Pancreas (tissue), 10 donors: ENCODE results near the gene APBB1IP. TPM values are rescaled to one million over a fixed set of nuclear protein-coding genes. Genes with fewer than 3 reads are reported as not detected.

ENCODE experiments used
- ATAC-seq, 4 donors: fragments of 200-7000 bp; cut with Tn5 transposase; one replicate each; pipeline versions ENCODE4 v1.8.0 to v1.9.1; 2020; ENCODE audit warnings: mild to moderate bottlenecking in 4 of 4, moderate library complexity in 4 of 4
- DNase-seq, 6 donors: peaks; one replicate each; pipeline ENCODE4 v3.0.0-alpha.2; 2020
- FAIRE-seq: peaks from 2 replicates; lab custom pipeline; 2012; peaks lifted over from hg19 to GRCh38; lab: Jason Lieb, UNC
- H3K27ac ChIP-seq, 4 donors: fragments of 200-600 bp; sonication (generic); 1 replicate in 3 of 4; 2 replicates in 1 of 4; pipeline versions ENCODE4 v1.5.0 to v1.8.0; 2020
- H3K27me3 ChIP-seq, 4 donors: fragments of 200-600 bp; one replicate each; pipeline ENCODE4 v1.8.0; 2021
- H3K36me3 ChIP-seq, 3 donors: fragments of 200-600 bp; sonication (generic) in 1 of 3; one replicate each; pipeline versions ENCODE4 v1.5.0 to v1.8.0; 2020 to 2021
- H3K4me1 ChIP-seq, 3 donors: fragments of 200-600 bp; one replicate each; pipeline ENCODE4 v1.8.0; 2021
- H3K4me3 ChIP-seq, 4 donors: fragments of 200-600 bp; sonication (generic) in 2 of 4; one replicate each; pipeline versions ENCODE4 v1.5.0 to v1.8.0; 2020 to 2021
- H3K9me3 ChIP-seq, 4 donors: fragments of 200-600 bp; one replicate each; pipeline ENCODE4 v1.8.0; 2021
- CTCF ChIP-seq, 4 donors: fragments of 200-600 bp; sonication (generic) in 3 of 4; IDR thresholded peaks; one replicate each; pipeline versions ENCODE4 v1.5.0 to v1.8.0; 2021; ENCODE audit warnings: antibody characterized with exemption in 4 of 4
- WGBS, 2 donors: extraction: QIAGEN DNeasy Blood & Tissue Kit; methylation state at CpG; one replicate each; pipeline ENCODE4 v1.1.7; 2013; 5-methylcytosine and 5-hydroxymethylcytosine counted together
- intact Hi-C, 3 donors: fragments of 100-400 bp; cut with DNase I; formaldehyde crosslinking; loops; one replicate each; pipeline versions ENCODE4 v1.11.1 to v1.14.2; 2022
- polyA plus RNA-seq, 2 donors: library from polyadenylated mRNA; stranded (reverse); fragments of 200-250 nt; gene quantifications; one replicate each; pipeline ENCODE4 v1.2.3, GENCODE V29; 2013
- total RNA-seq, 6 donors: library from RNA; stranded (reverse); fragmentation: NEBNext Ultra II Directional in 4 of 6; extraction: Animal tissue kit (Norgen Biotek cat#: 25700) in 4 of 6; gene quantifications; one replicate each; pipeline versions ENCODE4 v1.2.1 to v1.2.4, GENCODE V29; 2021 to 2023
- donor health status: healthy with polysubstance abuse.
- donor health status: DM: no; HTN: no; CAD: no; lungs with moderate emphysema.
- donor health status: DM: no; HTN: no; CAD: no.
- donor health status: control.
- donor health status: control.
- donor health status: Bipolar disorder and iron deficiency.
- donor health status: DM: yes; HTN: yes; CAD: no.
- donor health status: DM: no; HTN: no; CAD: no.
- donor health status: DM: no; HTN: no; CAD: no.
- donor health status: DM: yes; HTN: yes; CAD: no.

The APBB1IP gene
- total and polyA plus RNA-seq, 8 donors = 0.93 to 12.3 (median 2.2) TPM

DNA sequence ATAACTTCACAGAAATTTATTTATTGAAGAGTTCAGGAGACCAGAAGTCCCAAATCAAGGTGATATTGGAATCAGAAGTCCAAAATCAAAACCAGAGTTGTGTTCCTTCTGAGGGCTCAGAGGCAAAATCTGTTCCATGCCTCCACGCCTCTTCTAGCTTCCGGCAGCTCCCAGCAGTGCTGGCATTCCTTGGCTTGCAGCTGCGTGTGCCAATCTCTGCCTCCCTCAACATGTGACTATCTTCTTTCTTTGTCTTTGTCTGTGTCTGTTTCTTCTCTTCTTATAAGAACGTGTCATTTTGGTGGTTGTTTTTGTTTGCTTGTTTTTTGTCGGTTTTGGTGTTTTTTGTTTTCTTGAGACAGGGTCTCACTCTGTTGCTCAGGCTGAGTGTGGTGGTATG, 116.1 kb downstream of the APBB1IP start:
- no peak for TF ChIP-seq CTCF (IDR thresholded peaks at IDR 0.05)
- H3K9me3 ChIP-seq = no peaks in the 10 kb centered on the region
- H3K4me3 ChIP-seq = no peak overlapping the region
- no peaks in the 10 kb centered on the region for H3K36me3 ChIP-seq
- ATAC-seq (no peak), FAIRE-seq (no peak), DNase-seq (no peak)
- WGBS, 2 donors = 64 to 81% methylated on average over 5 of the region's 5 CpGs
- H3K27ac ChIP-seq = no peak overlapping the region
- peaks cover 0 to 7% (median 0%) of the 10 kb centered on the region in 3 donors for H3K4me1 ChIP-seq
- no peaks in the 10 kb centered on the region for H3K27me3 ChIP-seq
- intact Hi-C loops = loop anchor here in 2 of 3 donors (10.0 kb wide), 2 partner anchors 219 to 679 kb away; no protein-coding TSS in a partner anchor

DNA sequence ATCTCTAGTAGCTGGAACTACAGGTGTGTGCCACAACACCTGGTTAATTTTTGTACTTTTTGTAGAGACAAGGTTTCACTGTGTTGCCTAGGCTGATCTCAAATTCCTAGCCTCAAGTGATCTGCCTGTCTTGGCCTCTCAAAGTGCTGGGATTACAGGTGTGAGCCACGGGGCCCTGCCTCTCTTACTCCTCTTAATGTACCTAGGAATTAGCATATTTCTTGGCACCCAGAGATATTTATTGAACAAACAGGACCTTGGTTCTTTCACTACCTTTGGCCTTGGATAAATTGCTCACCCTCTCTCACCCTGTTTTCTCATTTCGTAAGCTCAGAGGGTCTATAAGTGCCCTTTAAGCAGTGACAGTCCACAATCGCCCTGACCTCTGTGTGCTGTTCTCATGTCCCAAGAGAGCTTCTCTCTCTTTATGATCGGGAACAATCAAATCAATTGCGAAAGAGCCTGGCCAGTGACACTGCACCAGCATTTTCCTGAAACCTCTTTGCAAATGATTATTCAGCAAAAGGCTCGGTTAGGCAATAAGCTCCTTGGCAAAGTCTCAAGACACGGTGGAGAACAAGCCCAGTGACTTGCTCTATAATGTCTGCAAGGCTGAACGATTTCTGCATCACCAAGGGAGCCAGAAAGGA, 117.7 kb downstream of the APBB1IP start:
- TF ChIP-seq CTCF (IDR thresholded peaks at IDR 0.05) = no peak
- FAIRE-seq = no peak

DNA sequence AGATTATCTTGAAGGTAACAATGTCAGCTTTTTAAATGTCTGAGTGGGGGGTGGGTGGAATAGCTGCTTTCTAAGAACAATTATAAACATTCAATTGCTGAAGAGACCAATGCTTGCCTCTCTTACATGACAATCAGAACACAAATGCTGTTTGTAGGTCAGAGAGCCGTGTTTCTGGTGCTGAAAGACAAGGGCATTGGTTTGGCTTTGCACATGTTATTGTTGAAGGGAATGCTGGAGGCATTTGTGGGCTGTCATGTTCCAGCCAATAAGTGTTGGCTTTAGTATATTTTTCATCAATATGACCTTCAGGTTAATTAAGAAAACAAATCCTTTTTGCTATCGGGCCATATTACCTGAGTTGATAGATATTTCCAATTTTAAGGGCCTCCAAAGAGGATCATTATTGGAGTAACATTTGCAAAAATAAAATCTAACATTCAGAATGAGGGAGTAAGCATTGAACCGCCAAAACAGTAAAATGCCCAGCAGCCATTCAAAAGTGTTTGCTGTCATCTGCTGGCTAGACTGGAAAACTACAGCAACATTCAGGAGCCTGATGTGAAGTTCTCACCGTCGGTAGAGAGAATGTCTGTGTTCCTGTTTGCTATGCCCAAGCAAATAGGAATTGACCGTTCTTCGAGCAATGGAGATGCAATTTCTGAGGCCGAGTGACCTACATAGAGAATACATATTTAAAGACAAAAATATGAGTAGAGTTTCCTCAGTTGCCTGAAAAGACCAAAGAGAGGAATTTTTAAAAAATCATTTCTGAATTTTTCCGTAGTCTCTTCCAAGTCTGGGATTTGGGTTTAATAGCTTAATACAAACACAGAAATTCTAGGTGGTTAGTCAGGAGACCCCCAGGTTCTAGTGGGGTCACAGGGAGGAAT, 118.9 kb downstream of the APBB1IP start:
- H3K27ac ChIP-seq = peak overlapping the region in 1 of 4 donors; percentile 17
- no peak for FAIRE-seq
- intact Hi-C loops = loop anchor here in 2 of 3 donors (10.0 kb wide), 2 partner anchors 222 to 682 kb away; no protein-coding TSS in a partner anchor

More for the DNA sequence above, 117.7 kb downstream of the APBB1IP start:
- Histone ChIP-seq H3K27me3 (no peaks in the 10 kb centered on the region), H3K36me3 (no peaks in the 10 kb centered on the region), H3K9me3 (no peaks in the 10 kb centered on the region), H3K4me1 (peaks cover 0 to 7% (median 0%) of the 10 kb centered on the region in 3 donors), H3K4me3 (no peak overlapping the region), H3K27ac (peak overlapping the region in 1 of 4 donors; percentile 17)
- peak in 4 of 6 donors; percentile 22 to 42 (median 30) for DNase-seq
- intact Hi-C loops = loop anchor here in 2 of 3 donors (10.0 kb wide), 2 partner anchors 221 to 681 kb away; no protein-coding TSS in a partner anchor
- 6 to 15% methylated on average over 8 of the region's 8 CpGs for WGBS, 2 donors
- peak; percentile 70 to 90 (median 80) for ATAC-seq

GRCh38 chr10:26557641-26558014, 119.5 kb downstream of the APBB1IP start:
- DNase-seq (no peak), FAIRE-seq (no peak), ATAC-seq (peak in 1 of 4 donors; percentile 26)
- no peaks in the 10 kb centered on the region for H3K36me3 ChIP-seq
- no peaks in the 10 kb centered on the region for H3K9me3 ChIP-seq
- no peak overlapping the region for H3K4me3 ChIP-seq
- 44 to 52% methylated on average over 5 of the region's 5 CpGs for WGBS, 2 donors
- TF ChIP-seq CTCF (IDR thresholded peaks at IDR 0.05) = no peak
- H3K4me1 ChIP-seq = peaks cover 0 to 7% (median 0%) of the 10 kb centered on the region in 3 donors
- H3K27me3 ChIP-seq = no peaks in the 10 kb centered on the region
- intact Hi-C loops = loop anchor here in 2 of 3 donors (10.0 kb wide), 2 partner anchors 223 to 683 kb away; no protein-coding TSS in a partner anchor
- no peak overlapping the region for H3K27ac ChIP-seq

More for the DNA sequence above, 118.9 kb downstream of the APBB1IP start:
- DNase-seq (peak in 2 of 6 donors; percentile 7 to 41), ATAC-seq (peak; percentile 73 to 89 (median 86))
- TF ChIP-seq CTCF (IDR thresholded peaks at IDR 0.05) = peak; percentile 33 to 74 (median 58)
- 12 to 13% methylated on average over 9 of the region's 9 CpGs for WGBS, 2 donors
- Histone ChIP-seq H3K9me3 (no peaks in the 10 kb centered on the region), H3K36me3 (no peaks in the 10 kb centered on the region), H3K4me1 (peaks cover 0 to 7% (median 0%) of the 10 kb centered on the region in 3 donors), H3K27me3 (no peaks in the 10 kb centered on the region), H3K4me3 (no peak overlapping the region)
